GM08714 (cell line): ENCODE results near the gene EBLN1.
"Not testable (repeated sequence)": the region's sequence is repeated elsewhere in the genome, so short reads cannot be mapped to it uniquely, and the experiment has no call there.

Experiments used
- H3K4me3 ChIP-seq: fragments of 200-500 bp; sonication (Bioruptor generic); 2 replicates; pipeline ENCODE4 v1.5.1; 2014; ENCODE audit warnings: mild to moderate bottlenecking, low read length, inconsistent platforms
- ZNF274 ChIP-seq: IDR thresholded peaks from 2 replicates; pipeline ENCODE4 v1.6.1; 2012; ENCODE audit warnings: mild to moderate bottlenecking, low read depth, low read length

Gene EBLN1

DNA sequence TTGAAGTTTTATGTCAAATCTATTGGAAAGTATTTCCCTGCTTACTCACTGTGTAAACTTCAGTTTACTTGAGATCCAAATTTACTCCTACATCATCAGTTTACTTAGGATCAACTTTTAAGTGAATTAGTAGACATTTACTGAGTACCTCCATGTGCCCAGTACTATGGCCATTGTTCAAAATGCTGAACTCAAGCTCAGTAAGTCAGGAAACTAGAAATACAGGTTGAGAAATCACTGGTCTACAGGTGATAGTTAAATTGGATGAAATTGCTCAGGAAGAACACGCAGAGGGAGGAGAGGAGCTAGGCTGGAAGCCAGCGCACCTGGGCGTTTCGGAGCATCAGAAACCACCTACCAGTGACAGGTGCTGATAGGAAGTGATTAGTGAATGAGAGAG is 25.5 kb upstream of the EBLN1 start:
- H3K4me3 ChIP-seq, result no peak overlapping the region
- TF ChIP-seq ZNF274, result no peak

- no peak for TF ChIP-seq ZNF274
- no peak overlapping the region for H3K4me3 ChIP-seq
These were observed 13.4 kb upstream of the EBLN1 start for GRCh38 chr10:22231260-22231659.

GRCh38 chr10:22230158-22230833 is 12.5 kb upstream of the EBLN1 start:
- H3K4me3 ChIP-seq, result peak overlapping the region; percentile 70
- TF ChIP-seq ZNF274, result no peak

GRCh38 chr10:22229802-22230157 is 12.0 kb upstream of the EBLN1 start:
- TF ChIP-seq ZNF274, result no peak
- peak overlapping the region; percentile 70 for H3K4me3 ChIP-seq

GRCh38 chr10:22228943-22229801 is 11.4 kb upstream of the EBLN1 start:
- TF ChIP-seq ZNF274, result no peak
- H3K4me3 ChIP-seq, result peak overlapping the region; percentile 70

GRCh38 chr10:22228167-22228938 is 10.5 kb upstream of the EBLN1 start:
- H3K4me3 ChIP-seq, result peak overlapping the region; percentile 70
- no peak for TF ChIP-seq ZNF274

GRCh38 chr10:22226599-22226998 is 8.8 kb upstream of the EBLN1 start:
- no peak overlapping the region for H3K4me3 ChIP-seq
- TF ChIP-seq ZNF274, result no peak

- H3K4me3 ChIP-seq, result no peak overlapping the region
- TF ChIP-seq ZNF274, result no peak
These were observed 4.7 kb upstream of the EBLN1 start for GRCh38 chr10:22222236-22223190.

GRCh38 chr10:22219308-22219707 is 1.5 kb upstream of the EBLN1 start:
- no peak overlapping the region for H3K4me3 ChIP-seq
- TF ChIP-seq ZNF274, result no peak

GRCh38 chr10:22218448-22218847 is 633 bp upstream of the EBLN1 start:
- TF ChIP-seq ZNF274, result no peak
- no peak overlapping the region for H3K4me3 ChIP-seq

DNA sequence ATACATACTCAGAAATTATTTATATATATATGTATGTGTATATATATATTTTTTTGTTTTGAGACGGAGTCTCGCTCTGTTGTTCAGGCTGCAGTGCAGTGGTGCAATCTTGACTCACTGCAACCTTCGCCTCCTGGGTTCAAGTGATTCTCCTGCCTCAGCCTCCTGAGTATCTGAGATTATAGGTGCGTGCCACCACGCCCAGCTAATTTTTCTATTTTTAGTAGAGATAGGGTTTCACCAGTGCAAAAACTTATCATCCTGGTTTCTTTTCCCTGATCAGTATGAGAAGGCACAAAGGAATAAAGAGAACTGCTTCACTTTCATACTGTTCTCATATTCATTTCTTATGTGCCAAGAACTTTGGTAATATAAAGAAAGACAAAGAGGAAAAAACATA is 731 bp downstream of the EBLN1 start:
- H3K4me3 ChIP-seq, result not testable (repeated sequence)

- no peak for TF ChIP-seq ZNF274
- no peak overlapping the region for H3K4me3 ChIP-seq
These were observed 7.5 kb downstream of the EBLN1 start for GRCh38 chr10:22210267-22210666.

- no peak overlapping the region for H3K4me3 ChIP-seq
- TF ChIP-seq ZNF274, result no peak
These were observed 23.9 kb downstream of the EBLN1 start for GRCh38 chr10:22193945-22194344.

DNA sequence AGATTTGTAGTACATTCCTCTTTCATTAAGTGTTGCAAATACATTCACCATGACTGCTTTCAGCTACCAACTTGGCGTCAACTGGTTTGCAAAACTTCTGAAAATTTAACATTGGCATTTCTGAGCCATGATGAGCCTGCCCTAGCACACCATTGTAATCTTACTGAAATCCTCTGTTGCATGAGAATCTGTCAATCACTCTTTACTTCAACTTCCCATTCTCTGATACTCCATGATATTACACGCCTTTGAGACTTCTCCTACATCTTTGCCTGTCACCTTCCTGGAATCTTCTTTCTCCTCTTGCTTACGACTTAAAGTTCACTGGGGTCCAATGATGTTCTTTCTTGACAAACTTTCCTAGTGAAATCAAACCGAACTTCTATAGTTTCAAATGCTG is 32.2 kb downstream of the EBLN1 start:
- no peak overlapping the region for H3K4me3 ChIP-seq
- TF ChIP-seq ZNF274, result no peak
